NT2/D1 (cell line): ENCODE results near the gene TCTN1.
"Not testable (repeated sequence)": the region's sequence is repeated elsewhere in the genome, so short reads cannot be mapped to it uniquely, and the experiment has no call there.

Source experiments
- SUZ12 ChIP-seq: IDR thresholded peaks from 2 replicates; pipeline ENCODE4 v1.6.1; 2011; ENCODE audit not compliant: insufficient read length, insufficient read depth; ENCODE audit errors: extremely low read depth
- YY1 ChIP-seq: IDR thresholded peaks from 2 replicates; pipeline ENCODE4 v1.6.1; 2011; ENCODE audit not compliant: insufficient read length, insufficient read depth
- ZNF274 ChIP-seq: IDR thresholded peaks from 2 replicates; pipeline ENCODE4 v1.6.1; 2011; ENCODE audit warnings: mild to moderate bottlenecking, low read depth, low read length

DNA sequence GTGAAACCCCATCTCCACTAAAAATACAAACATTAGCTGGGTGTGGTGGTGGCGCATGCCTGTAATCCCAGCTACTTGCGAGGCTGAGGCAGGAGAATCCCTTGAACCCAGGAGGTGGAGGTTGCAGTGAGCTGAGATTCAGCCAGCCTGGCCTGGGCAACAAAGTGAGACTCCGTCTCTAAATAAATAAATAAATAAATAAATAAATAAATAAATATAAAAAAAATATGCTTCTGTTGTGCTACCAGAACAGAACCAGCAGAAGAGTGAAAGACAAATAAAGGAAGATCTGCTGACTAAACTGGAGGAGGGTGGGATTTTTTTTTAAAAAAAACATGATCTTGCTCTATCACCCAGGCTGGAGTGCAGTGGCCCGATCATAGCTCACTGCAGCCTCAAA lies 21.0 kb upstream of the TCTN1 start:
- not testable (repeated sequence) for TF ChIP-seq SUZ12, YY1, ZNF274
